Measurements from ENCODE around the gene ATN1.

Gene ATN1

DNA sequence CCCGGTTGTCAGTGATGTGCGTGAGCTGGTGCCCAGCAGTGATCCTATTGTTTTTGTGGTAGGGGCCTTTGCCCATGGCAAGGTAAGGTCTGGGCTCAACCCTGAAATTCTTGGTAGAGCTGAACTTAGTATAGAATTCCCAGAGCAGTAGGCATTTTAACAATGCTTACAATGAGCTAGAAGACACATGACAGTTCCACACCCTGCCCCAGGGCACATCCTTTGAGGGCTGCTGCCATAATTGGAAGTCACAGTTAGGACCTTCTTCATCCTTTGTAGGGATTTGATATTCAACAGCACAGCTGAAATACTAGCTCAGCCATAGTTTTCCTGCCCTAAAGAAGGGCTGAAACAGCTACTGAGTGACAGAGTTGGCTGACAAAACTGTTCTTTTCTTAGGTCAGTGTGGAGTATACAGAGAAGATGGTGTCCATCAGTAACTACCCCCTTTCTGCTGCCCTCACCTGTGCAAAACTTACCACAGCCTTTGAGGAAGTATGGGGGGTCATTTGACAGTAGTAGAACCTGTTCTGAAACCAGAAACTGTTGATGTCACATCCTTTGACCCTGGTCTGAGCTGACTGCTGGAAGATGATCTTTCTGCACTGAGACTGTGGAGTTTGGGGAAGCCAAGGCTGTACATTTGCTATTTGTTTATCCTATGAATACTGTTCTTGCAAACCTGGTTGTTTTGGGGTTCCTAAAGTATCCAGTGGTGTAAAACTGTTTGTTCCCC, 47.7 kb downstream of the ATN1 start:
- DNase-seq (ENCODE audit: low read depth in 2 of 2): no peak

DNA sequence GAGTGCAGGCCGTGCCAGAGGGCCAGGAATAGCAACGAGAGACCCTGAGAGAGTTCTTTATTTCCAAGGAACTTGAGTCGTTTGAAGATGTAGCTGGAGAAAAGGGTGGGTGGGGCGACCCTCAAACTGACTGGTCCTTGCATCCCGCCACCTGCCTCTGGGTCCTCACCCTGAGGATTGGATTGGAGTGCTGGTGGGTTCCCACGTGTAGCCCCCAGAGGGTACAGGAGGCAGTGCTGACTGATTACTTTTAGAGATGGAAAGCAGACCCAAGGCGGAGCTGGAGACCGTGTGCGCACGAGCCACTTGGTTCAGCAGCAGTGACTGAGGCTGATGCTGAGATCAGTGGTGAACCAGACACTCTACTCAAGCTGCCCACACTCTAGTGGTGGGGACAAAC, 49.9 kb downstream of the ATN1 start:
- DNase-seq (ENCODE audit: low read depth in 2 of 2): no peak

DNA sequence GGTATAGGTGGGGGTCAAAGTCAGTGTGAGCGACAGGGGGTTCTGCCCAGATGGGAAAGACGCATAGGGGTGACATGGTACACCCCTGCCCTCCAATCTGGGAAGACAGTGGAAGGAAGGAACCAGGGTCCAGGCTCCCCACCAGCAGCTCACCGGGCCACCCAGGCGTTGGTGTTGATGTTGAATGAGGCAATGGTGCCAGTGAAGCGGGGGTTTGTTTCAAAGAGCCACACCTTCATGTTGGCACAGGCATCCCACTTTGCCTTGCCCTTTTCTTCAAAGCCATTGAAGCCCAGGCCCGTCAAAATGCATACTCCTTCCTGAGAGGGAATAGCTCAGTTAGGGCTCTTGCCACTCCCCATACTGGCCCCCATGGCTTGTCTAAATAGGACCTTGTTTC, 50.4 kb downstream of the ATN1 start:
- DNase-seq (ENCODE audit: low read depth in 2 of 2): no peak

DNA sequence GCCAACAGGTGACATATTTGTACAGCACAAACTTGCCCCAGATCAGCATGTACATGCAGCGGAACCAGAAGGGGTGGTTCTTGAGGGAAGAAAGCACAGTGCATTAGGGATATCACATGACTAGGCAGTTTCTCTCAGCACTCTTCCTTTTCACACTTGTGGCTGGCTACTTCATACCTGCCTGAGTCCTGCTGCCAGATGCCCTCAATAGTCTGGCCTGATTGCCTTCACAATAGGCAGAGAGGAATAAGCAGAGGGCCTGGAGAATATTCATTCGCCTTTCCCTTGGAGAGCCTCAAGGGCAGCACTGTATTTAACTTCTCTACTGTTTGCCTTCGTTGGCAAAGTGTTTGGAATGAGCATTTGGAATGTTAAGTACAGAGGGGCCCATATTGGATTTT, 50.9 kb downstream of the ATN1 start:
- no peak for DNase-seq (ENCODE audit: low read depth in 2 of 2)

DNA sequence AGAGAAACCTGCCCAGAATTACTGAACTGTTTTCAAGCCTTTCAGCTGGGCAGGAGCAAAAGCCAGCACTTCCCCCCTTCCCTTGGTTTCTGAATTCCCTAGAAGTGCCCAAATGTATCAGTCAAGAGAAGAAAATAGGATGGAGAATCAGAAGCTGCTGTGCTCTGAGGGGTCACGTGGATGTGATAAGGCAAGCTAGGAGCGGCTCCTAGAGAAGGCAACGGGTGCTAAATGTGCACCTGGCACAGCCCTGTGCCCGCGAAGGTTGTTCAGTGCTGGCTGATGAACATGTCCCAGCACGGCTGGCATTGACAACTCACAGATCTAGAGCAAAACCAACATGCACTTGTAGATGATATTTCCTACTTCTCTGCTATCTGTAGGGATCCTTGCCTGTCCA, 51.3 kb downstream of the ATN1 start:
- DNase-seq (ENCODE audit: low read depth in 2 of 2): no peak

DNA sequence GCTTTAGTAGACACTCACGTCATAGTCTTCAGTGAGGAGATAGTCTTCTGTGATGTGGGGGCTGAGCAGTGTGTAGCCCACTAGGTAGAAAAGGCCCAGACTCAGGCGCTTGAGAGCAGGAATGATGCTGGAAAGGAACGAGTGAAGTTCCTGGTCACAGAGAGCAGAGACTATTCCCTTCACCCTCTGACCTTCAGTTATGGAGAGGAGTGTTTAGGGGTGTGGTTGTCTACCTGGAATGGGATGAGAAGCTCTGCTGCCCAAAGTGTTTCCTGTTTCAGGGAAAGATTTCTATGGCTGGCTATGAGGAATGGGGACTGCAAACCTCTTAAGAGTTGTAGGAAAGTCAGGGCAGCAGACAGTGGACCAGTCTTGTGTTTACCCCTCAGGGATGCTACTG, 51.7 kb downstream of the ATN1 start:
- no peak for DNase-seq (ENCODE audit: low read depth in 2 of 2)

DNA sequence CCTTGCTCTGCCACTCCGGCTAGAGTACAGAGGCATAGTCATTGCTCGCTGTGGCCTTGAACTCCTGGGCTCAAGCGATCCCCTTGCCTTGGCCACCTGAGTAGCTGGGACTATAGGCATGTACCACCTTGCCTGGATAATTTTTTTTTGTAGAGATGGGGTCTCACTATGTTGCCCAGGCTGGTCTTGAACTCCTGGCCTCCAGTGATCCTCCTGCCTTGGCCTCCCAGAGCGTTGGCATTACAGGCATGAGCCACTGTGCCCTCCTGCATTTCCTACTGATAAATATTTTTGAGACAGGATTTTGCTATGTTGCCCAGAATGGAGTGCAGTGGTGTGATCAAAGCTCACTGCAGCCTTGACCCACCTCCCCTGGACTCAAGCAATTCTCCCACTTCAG, 52.3 kb downstream of the ATN1 start:
- DNase-seq (ENCODE audit: low read depth in 2 of 2): no peak

DNA sequence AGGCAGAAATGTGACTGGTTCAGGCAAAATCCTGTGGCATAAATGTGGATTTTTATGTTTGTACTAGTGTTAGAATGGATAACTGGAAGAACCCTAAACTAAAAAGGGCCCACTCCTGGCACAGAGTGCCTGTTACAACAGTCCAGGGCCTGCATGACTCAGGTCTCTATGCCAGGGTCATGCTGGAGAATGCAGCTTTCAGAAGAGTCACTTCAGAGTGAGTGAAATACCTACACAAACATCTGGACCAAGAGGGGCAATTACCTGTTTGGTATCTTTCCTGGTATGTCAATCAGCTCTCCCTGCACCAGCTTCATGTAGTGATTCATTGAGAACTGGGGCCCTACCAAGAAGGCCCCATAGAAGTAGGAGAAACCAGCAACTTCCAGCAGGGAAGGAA, 53.0 kb downstream of the ATN1 start:
- no peak for DNase-seq (ENCODE audit: low read depth in 2 of 2)

DNA sequence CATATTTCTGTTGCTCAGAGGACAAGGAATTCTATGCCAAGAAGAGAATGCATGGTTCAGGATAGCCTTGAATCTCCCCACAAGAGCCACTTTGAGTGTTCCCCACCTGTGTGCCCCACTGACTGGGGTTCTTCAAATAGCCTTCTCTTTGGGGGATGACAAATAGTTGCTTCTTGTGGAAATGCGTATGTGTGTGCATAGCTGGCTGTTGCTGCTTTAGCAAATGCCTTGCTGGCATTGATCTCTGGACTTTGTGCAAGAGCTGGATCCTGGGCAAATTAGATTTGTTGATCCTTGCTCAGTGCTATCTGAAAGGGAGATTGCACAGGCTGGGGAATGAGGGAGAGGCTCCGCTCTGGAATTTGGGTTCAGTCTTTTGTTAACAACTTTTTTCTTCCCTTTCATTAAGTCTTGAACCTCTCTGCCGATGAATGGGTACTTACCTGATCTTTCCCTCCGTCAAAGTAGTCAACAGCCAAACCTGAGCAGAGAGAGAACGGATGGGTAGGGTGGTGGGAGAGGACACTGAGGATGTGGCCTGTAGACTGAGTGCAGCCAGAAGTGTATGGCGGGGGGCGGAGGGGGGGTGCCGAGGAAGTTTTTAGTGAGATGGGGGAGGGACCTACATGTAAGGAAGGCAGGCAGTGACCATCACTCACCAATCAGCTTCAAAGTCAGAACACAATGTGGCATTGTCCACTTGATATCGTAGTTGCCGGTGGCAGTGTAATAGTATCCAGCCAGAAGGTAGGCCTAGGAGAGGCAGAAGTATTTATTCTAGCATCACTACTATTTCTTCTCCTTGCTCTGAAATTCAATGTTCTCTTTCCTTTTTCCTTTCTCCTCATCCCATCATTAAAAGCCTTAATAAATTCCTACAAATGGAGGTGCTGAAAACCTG, 53.6 kb downstream of the ATN1 start:
- DNase-seq (ENCODE audit: low read depth in 2 of 2): no peak

DNA sequence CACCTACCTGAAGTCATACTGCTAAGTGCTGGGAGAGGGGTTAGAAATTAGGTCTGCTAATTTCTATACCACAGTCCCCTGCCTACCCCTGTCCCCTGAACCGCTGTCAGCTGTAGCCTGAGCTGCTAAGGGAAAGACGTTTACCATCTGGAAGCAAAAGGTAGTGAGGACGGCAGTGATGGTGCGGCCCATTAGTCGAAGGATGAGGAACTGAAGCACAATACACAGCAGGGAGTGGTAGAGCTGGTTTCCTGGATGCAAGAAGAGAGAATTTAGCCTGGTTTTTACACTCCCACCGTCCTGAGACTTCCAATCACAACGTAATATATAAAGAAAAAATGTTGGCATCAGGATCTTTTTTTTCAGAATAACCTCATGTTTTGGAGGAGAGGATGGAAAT, 54.8 kb downstream of the ATN1 start:
- DNase-seq (ENCODE audit: low read depth in 2 of 2): no peak

DNA sequence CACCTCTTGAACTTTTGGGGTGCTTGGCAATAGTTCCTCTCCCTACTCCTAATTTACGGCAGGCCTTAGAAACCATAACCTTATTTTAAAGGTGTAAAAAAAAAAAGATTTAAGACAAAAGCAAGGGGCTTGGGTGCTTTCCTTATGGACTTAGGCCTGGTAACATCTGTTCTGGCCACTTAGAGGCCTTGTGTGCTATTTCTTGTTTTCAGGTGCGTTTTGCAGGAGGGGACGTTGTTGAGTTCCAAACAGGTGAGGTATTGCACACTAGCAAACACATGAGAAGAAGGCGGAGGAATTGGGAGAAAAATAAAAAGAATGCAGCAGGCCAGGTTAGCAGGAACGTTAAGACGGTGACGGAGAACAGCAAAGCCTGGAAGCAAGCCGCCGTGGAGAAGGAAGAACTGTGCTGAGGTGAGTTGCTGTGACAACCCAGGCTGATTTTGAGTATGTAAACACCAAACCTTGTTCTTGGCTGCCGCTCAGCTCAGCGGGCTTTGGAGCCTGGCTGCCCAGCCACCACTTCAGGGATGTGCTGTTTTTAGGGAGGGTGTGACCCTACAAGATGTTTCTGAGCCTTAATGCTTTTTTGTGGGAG, 60.3 kb downstream of the ATN1 start:
- DNase-seq (ENCODE audit: low read depth in 2 of 2): no peak
